Mesodermal cell (in vitro differentiated cells): ENCODE data around the gene SESN2. TPM values are rescaled to one million over a fixed set of nuclear protein-coding genes. Genes with fewer than 3 reads are reported as not detected.
A peak's percentile ranks its signal among the peaks of the same experiment; 100 is the strongest.

Experiments
- H3K27ac ChIP-seq: 2 replicates; pipeline ENCODE4 v1.7.0; 2013; ENCODE audit warnings: mild to moderate bottlenecking, low read depth, low read length, moderate library complexity; ENCODE audit not compliant: severe bottlenecking
- H3K36me3 ChIP-seq: 2 replicates; pipeline ENCODE4 v1.7.1; 2013; ENCODE audit warnings: mild to moderate bottlenecking, low read length, moderate library complexity; ENCODE audit not compliant: control insufficient read depth, insufficient read depth
- H3K4me1 ChIP-seq: one replicate; pipeline ENCODE4 v1.7.1; 2013; ENCODE audit warnings: mild to moderate bottlenecking, low read length; ENCODE audit not compliant: insufficient read depth, control insufficient read depth, poor library complexity, severe bottlenecking
- H3K4me3 ChIP-seq: 2 replicates; pipeline ENCODE4 v1.7.0; 2013; ENCODE audit warnings: low read length, control low read depth, mild to moderate bottlenecking; ENCODE audit not compliant: insufficient read depth, poor library complexity, severe bottlenecking; ENCODE audit errors: extremely low read depth
- H3K9me3 ChIP-seq: 2 replicates; pipeline ENCODE4 v1.7.1; 2013; ENCODE audit warnings: mild to moderate bottlenecking, low read length, moderate library complexity; ENCODE audit not compliant: control insufficient read depth
- WGBS, 2 experiments: methylation state at CpG; one replicate each; pipeline ENCODE4 v1.1.5; 2013; ENCODE audit warnings: missing lambda C conversion rate in 2 of 2; ENCODE audit not compliant: insufficient coverage in 2 of 2; 5-methylcytosine and 5-hydroxymethylcytosine counted together
- polyA plus RNA-seq, 2 experiments: library from polyadenylated mRNA; stranded (reverse); fragments of 50-300 nt; gene quantifications; one replicate each; pipeline ENCODE4 v1.2.3, GENCODE V29; 2013

The SESN2 gene, protein sequence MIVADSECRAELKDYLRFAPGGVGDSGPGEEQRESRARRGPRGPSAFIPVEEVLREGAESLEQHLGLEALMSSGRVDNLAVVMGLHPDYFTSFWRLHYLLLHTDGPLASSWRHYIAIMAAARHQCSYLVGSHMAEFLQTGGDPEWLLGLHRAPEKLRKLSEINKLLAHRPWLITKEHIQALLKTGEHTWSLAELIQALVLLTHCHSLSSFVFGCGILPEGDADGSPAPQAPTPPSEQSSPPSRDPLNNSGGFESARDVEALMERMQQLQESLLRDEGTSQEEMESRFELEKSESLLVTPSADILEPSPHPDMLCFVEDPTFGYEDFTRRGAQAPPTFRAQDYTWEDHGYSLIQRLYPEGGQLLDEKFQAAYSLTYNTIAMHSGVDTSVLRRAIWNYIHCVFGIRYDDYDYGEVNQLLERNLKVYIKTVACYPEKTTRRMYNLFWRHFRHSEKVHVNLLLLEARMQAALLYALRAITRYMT
- polyA plus RNA-seq (2013, experiment 1 of 2): 22.1 TPM
- 19.0 TPM for polyA plus RNA-seq (2013, experiment 2 of 2)

DNA sequence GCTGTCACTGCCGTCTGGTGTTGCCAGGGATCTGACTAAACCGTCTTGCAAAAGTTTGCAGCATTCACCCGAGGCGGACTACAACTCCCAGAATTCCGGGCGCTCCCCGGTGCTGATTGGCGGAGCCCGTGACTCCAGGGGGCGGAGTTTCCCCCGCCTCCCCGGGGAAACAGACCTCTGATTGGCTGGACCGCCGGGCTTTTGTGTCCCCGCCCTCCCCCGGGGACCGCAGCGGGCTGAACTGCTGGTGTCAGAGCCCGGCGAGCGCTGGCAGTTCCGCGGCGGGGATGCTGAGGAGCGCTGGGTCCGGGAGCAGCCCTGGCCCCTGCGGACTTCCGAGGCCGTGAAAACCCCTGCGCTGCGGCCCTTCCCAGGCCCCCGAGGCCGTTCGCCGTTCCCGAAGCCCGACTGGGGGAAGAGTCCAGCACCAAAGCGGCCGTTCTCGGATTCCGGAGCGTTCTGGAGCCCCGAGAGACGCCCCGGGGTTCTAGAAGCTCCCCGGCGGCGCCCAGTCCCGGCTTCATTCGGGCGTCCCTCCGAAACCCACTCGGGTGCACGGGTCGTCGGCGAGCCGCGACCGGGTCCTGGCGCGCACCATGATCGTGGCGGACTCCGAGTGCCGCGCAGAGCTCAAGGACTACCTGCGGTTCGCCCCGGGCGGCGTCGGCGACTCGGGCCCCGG lies at the start of gene SESN2:
TSS of gene SESN2 (plus strand) at position 267 of the 682 bp plus-strand sequence. CDS start at position 597, 330 bp downstream.
- H3K9me3 ChIP-seq: no peaks in the 10 kb centered on the region
- H3K4me3 ChIP-seq: peak within 1 kb of the TSS; percentile 95
- H3K27ac ChIP-seq: peak within 1 kb of the TSS; percentile 94
- H3K36me3 ChIP-seq: peaks cover 10% of the 10 kb centered on the region
- WGBS, 2 experiments: 0% methylated on average over 67 to 70 of the region's 76 CpGs
- H3K4me1 ChIP-seq: peaks cover 26% of the 10 kb centered on the region

DNA sequence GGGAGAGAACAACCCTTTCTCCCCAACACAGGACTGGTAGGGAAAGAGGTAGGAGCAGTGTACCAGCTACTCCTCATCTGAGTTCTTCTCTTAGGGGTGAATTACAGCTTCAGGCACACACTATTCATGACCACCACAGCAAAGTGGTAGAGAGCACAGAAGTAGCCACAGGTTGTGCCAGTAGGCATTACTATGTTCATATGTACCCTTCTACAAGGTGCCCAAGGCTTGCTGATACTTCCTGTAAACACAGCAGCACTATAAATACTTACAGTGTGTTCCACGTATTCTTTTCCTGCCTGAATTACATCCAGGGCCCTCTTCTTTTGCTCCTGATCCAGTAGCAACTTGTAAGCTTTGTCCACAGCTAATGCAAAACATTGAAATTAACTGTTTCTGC lies 49.6 kb upstream of the SESN2 start:
- Histone ChIP-seq H3K4me1 (no peaks in the 10 kb centered on the region), H3K4me3 (no peak overlapping the region), H3K27ac (no peak overlapping the region), H3K9me3 (no peaks in the 10 kb centered on the region), H3K36me3 (peaks cover 85% of the 10 kb centered on the region)
- 86 to 100% methylated on average over 1 of the region's 1 CpG for WGBS, 2 experiments

DNA sequence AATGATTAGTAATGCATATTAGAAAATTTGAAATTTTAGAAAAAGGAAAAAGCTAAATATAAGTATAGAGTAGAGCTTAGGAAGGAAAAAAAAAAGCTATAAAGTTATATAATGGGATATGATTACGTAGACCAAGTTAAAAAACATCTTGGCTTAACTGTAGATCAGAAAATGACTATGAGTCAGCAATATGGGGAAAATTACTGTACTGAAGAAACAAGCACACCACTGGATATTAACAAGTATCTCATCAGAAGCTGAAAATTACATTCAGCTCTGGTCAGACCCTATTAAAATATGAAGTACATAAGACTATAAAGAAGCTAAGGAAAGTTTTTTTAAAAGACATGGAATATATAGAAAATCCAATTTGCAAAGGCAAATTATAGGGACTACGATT lies 46.0 kb upstream of the SESN2 start:
- 63 to 71% methylated on average over 1 to 2 of the region's 2 CpGs for WGBS, 2 experiments
- H3K4me1 ChIP-seq: no peaks in the 10 kb centered on the region
- H3K27ac ChIP-seq: no peak overlapping the region
- H3K4me3 ChIP-seq: no peak overlapping the region
- H3K36me3 ChIP-seq: peaks cover 61% of the 10 kb centered on the region
- no peaks in the 10 kb centered on the region for H3K9me3 ChIP-seq

DNA sequence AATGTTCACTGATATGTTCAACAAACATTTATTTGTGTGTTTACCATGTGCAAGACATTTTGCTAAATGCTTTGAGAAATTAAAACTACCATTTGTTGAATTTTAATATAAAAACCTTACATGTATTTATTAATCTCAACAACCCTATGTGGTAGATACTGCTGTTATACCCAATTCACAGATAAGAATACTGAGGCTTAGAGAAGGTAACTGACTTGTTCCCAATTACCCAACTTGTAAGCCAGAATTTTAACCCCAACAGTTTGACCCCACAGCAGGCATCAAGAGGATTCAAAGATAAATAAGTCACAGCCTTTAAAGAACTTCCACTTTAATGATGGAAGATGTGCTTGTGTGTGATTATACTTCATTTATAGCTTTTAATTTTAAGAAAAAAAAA lies 30.2 kb upstream of the SESN2 start:
- H3K36me3 ChIP-seq: peaks cover 65% of the 10 kb centered on the region
- H3K4me3 ChIP-seq: no peak overlapping the region
- H3K4me1 ChIP-seq: peaks cover 13% of the 10 kb centered on the region
- no peaks in the 10 kb centered on the region for H3K9me3 ChIP-seq
- H3K27ac ChIP-seq: no peak overlapping the region

DNA sequence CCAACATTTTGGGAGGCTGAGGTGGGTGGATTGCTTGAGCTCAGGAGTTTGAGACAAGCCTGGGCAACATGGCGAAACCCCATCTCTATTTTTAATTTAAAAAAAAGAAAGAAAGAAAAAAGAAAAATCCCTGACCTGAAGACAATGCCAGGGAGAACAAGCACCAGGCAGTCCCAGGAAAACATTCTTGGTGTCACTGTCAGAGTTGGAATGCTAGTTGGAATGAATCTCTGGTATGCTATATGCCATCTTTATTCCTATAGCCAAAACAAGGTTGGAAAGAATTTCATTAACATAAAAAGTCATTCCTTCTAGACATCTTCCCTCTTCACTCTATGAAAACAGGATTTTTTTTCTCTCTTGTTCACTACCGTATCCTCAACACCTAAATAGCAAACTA lies 29.3 kb upstream of the SESN2 start:
- Histone ChIP-seq H3K4me1 (peaks cover 13% of the 10 kb centered on the region), H3K4me3 (no peak overlapping the region), H3K27ac (peak overlapping the region; percentile 29), H3K36me3 (peaks cover 58% of the 10 kb centered on the region), H3K9me3 (no peaks in the 10 kb centered on the region)
- 80% methylated on average over 1 of the region's 2 CpGs; no CpG with 5 or more reads in 1 of the 2 experiments for WGBS, 2 experiments

DNA sequence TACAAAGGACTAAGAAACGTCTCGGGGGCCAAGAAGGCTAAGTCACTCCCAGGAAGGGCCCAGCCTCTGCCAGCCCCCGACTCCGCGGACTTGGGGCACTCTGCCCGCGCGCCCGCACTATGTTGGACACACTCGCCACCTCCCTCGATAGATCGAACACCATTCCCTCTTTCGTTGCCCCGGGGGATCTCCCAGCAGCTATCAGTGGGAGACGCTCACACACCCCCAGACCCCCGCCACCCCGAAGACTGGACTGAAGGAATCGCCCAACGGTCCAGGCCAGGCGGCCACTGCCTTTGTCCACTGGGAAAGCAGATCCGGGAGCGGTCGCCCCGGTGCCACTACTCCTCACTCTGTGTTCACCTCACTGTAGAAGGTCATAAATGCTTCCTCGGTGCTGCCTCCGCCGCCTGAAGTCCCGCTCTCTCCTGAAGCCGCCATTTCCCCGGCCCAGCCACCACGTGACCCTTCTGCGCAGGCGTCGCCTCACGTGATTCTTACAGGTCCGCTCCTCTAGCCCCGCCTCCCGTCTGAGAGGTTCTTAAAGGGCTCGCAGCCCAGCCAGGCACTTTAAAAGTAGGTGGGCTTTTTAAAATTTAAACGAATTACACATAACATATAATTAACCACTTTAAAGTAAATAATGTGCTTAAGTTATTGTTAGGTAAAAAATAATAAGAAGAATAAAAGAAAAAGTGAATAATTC lies 26.6 kb upstream of the SESN2 start, which contains the start of gene DNAJC8:
TSS of gene DNAJC8 (minus strand) at position 472 of the 706 bp plus-strand sequence. CDS start at position 441, 31 bp downstream.
- H3K36me3 ChIP-seq: peaks cover 44% of the 10 kb centered on the region
- H3K4me1 ChIP-seq: peaks cover 21% of the 10 kb centered on the region
- H3K27ac ChIP-seq: peak within 1 kb of the TSS; percentile 83
- WGBS, 2 experiments: 0% methylated on average over 34 to 35 of the region's 40 CpGs
- peak within 1 kb of the TSS; percentile 99 for H3K4me3 ChIP-seq
- no peaks in the 10 kb centered on the region for H3K9me3 ChIP-seq

DNA sequence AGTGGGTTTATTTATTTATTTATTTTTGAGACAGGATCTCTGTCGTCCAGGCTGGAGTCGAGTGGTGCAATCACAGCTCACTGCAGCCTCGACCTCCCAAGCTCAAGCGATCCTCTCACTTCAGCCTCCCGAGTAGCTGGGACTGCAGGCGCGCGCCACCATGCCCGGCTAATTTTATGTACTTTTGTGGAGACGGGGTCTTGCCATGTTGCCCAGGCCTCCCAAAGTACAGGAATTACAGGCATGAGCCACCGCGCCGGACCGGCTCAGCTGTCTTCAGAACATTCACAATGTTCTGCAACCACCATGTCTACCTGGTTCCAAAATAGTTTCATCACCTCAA lies 26.1 kb upstream of the SESN2 start:
- H3K4me1 ChIP-seq: peaks cover 21% of the 10 kb centered on the region
- H3K36me3 ChIP-seq: peaks cover 44% of the 10 kb centered on the region
- no peaks in the 10 kb centered on the region for H3K9me3 ChIP-seq
- H3K4me3 ChIP-seq: peak overlapping the region; percentile 99
- H3K27ac ChIP-seq: no peak overlapping the region
- WGBS, 2 experiments: 79 to 81% methylated on average over 14 of the region's 14 CpGs

DNA sequence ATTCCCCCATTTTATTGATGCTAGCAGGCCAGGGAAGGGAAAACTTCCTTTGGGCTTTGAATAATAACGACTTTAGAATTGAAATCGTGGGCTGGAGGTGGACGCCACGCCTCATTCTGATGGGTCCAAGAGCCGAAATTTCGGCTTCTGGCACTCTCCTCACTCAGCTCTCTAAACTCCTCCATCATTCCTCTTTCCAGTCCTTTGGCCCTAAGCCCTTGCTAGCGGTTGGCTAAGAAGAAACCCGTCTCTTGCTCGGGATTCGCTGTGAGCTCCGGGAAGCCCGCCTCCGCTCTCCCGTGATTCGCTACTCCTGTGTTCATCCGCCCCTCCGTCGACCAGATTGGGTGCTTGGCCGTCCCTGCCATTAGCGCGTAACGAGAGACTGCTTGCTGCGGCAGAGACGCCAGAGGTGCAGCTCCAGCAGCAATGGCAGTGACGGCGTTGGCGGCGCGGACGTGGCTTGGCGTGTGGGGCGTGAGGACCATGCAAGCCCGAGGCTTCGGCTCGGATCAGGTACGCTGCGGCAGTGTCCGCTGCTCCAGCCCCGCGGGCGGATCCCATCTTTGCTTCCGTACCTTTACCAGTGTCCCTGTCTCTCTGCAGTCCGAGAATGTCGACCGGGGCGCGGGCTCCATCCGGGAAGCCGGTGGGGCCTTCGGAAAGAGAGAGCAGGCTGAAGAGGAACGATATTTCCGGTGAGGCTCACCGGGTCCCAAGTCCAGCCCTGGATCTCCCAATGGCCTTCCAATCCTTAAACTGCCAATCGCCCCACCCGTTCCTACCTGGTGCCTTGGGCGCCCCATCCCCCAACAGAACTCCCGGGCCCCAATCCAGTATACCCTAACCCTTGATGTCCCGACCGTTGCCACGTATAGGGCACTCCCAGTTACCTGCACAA lies 23.3 kb upstream of the SESN2 start, which contains the start of gene ATP5IF1:
TSS of gene ATP5IF1 (plus strand) at position 370 of the 901 bp plus-strand sequence. CDS start at position 430, 60 bp downstream.
- WGBS, 2 experiments: 0% methylated on average over 43 to 52 of the region's 60 CpGs
- Histone ChIP-seq H3K4me1 (peaks cover 16% of the 10 kb centered on the region), H3K9me3 (no peaks in the 10 kb centered on the region), H3K27ac (peak within 1 kb of the TSS; percentile 31), H3K4me3 (peak within 1 kb of the TSS; percentile 97), H3K36me3 (peaks cover 25% of the 10 kb centered on the region)

DNA sequence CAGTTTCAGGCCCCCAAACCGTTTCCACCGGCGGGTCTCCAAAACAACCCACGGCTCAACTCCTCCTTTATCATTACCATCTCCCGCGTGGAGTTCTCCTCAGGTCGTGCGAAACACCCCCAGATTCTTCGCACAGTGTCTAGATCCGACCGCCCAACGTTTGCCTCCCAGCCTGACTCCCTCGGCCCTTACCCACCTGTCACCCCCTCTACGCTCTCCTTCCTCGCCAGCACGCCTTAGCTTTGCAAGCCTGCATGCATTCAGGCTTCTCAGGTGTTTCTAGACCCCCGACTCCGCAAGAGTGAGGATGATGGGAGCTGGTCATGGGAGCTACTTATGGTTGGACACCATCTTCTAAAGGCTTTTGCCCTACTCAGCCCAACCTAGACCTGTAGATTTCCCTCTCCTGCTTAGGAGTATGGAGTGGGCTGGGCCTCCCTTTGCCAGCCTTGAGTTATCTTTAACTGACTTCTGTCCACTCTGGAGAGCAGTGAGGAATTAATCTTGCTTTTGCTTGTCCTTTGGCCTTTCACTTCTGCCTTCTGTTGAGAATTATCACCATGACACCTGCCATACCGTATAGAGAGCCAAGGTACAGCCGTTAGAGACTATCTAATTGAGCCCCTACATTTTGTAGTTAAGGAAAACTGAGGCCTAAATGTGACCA lies 22.5 kb upstream of the SESN2 start:
- 9 to 16% methylated on average over 11 to 14 of the region's 20 CpGs for WGBS, 2 experiments
- Histone ChIP-seq H3K4me3 (peak overlapping the region; percentile 97), H3K36me3 (peaks cover 24% of the 10 kb centered on the region), H3K27ac (no peak overlapping the region), H3K9me3 (no peaks in the 10 kb centered on the region), H3K4me1 (peaks cover 9% of the 10 kb centered on the region)
